Keratinocyte (primary cell): Measurements from ENCODE around the gene GASK1A.
"Not testable (repeated sequence)": the region's sequence is repeated elsewhere in the genome, so short reads cannot be mapped to it uniquely, and the experiment has no call there.

Source experiments
- EZH2 ChIP-seq: IDR thresholded peaks from one replicate; pipeline ENCODE4 v1.6.1; 2012; ENCODE audit warnings: inconsistent platforms, mild to moderate bottlenecking, low read length, moderate library complexity
- TF ChIP-seq, protein P1 (sequence below), 3 experiments: IDR thresholded peaks in 1 of 3; conservative IDR thresholded peaks in 1 of 3; optimal IDR thresholded peaks in 1 of 3; 2 replicates in 2 of 3; 3 replicates in 1 of 3; pipeline versions ENCODE3 to v1.5.1; 2011; ENCODE audit warnings: low read length in 3 of 3, mild to moderate bottlenecking in 3 of 3, moderate library complexity in 2 of 3, control low read depth in 1 of 3, inconsistent platforms in 1 of 3; ENCODE audit not compliant: insufficient read depth in 2 of 3; ENCODE audit errors: extremely low read depth in 1 of 3

GRCh38 chr3:42974906-42975305 is 4.2 kb upstream of the GASK1A start:
- TF ChIP-seq, protein P1, sequence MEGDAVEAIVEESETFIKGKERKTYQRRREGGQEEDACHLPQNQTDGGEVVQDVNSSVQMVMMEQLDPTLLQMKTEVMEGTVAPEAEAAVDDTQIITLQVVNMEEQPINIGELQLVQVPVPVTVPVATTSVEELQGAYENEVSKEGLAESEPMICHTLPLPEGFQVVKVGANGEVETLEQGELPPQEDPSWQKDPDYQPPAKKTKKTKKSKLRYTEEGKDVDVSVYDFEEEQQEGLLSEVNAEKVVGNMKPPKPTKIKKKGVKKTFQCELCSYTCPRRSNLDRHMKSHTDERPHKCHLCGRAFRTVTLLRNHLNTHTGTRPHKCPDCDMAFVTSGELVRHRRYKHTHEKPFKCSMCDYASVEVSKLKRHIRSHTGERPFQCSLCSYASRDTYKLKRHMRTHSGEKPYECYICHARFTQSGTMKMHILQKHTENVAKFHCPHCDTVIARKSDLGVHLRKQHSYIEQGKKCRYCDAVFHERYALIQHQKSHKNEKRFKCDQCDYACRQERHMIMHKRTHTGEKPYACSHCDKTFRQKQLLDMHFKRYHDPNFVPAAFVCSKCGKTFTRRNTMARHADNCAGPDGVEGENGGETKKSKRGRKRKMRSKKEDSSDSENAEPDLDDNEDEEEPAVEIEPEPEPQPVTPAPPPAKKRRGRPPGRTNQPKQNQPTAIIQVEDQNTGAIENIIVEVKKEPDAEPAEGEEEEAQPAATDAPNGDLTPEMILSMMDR (optimal IDR thresholded peaks at IDR 0.05 in 1 of 3, IDR thresholded peaks at IDR 0.05 in 1 of 3, conservative IDR thresholded peaks at IDR 0.05 in 1 of 3; ENCODE audit: extremely low read depth in 1 of 3, insufficient read depth in 2 of 3, low read length in 3 of 3), result not testable (repeated sequence)
- not testable (repeated sequence) for TF ChIP-seq EZH2
